A549 (cell line): ENCODE measurements around the gene TFAP2E. TPM values are rescaled to one million over a fixed set of nuclear protein-coding genes. Genes with fewer than 3 reads are reported as not detected.

Source experiments
- ATAC-seq, 2 experiments: fragments of 200-7000 bp in 1 of 2; fragments of >200 bp in 1 of 2; cut with Nextera tagmentation in 1 of 2; cut with Tn5 transposase in 1 of 2; 3 replicates each; pipeline versions ENCODE4 v1.8.0 to v1.9.1; 2018 to 2020; ENCODE audit warnings: mild to moderate bottlenecking in 1 of 2, moderate library complexity in 1 of 2
- CTCF ChIA-PET: fragments of 300-600 bp; sonication (Branson Sonifier 250); formaldehyde crosslinking; extraction: SDS; loops from one replicate; lab custom pipeline; 2021; ENCODE audit warnings: antibody characterized with exemption, inconsistent platforms; lab: Yijun Ruan, JAX
- POLR2A ChIA-PET: fragments of 350-600 bp; formaldehyde crosslinking; extraction: SDS; loops from one replicate; lab custom pipeline; 2021; ENCODE audit warnings: antibody characterized with exemption, inconsistent platforms; lab: Yijun Ruan, JAX
- DNase-seq, 2 experiments: peaks; one replicate each; pipeline versions ENCODE4 v3.0.0 to v3.0.0-alpha.2; 2011 to 2016; ENCODE audit warnings: low read depth in 1 of 2, low spot score in 1 of 2
- FAIRE-seq: peaks from 2 replicates; lab custom pipeline; 2011; peaks lifted over from hg19 to GRCh38; lab: Jason Lieb, UNC
- H3K27ac ChIP-seq, 2 experiments: fragments of >200 bp; sonication (Bioruptor Twin); formaldehyde crosslinking; 3 replicates each; pipeline ENCODE4 v1.5.1; 2016 to 2017
- H3K4me1 ChIP-seq: fragments of >200 bp; sonication (Bioruptor Twin); formaldehyde crosslinking; 3 replicates; pipeline ENCODE4 v1.6.1; 2016
- H3K4me2 ChIP-seq: fragments of >200 bp; sonication (Bioruptor Twin); formaldehyde crosslinking; 3 replicates; pipeline ENCODE4 v1.6.1; 2016
- H3K4me3 ChIP-seq: fragments of >200 bp; sonication (Bioruptor Twin); formaldehyde crosslinking; 3 replicates; pipeline ENCODE4 v1.5.1; 2016
- H3K9me3 ChIP-seq: fragments of >200 bp; sonication (Bioruptor Twin); formaldehyde crosslinking; 3 replicates; pipeline ENCODE4 v1.6.1; 2016
- NFE2L2 ChIP-seq: fragments of 150-350 bp; conservative IDR thresholded peaks from 2 replicates; pipeline ENCODE4 v1.6.1; 2014; ENCODE audit warnings: low read length
- ZSCAN20 ChIP-seq: fragments of 250-450 bp; sonication (Bioruptor Pico); IDR thresholded peaks from 2 replicates; pipeline ENCODE4 v1.8.0; 2022; ENCODE audit warnings: mild to moderate bottlenecking, moderate library complexity
- WGBS: methylation state at CpG from one replicate; pipeline ENCODE4 v1.1.6; 2017; ENCODE audit errors: missing lambda C conversion rate; 5-methylcytosine and 5-hydroxymethylcytosine counted together
- polyA plus RNA-seq, 4 experiments: library from polyadenylated mRNA; depleted of rRNA in 3 of 4; stranded (reverse); fragments of >200 nt; fragmentation: RNase III in 1 of 4; extraction: RNeasy Plus Mini Kit Qiagen cat#74134 plus additional on column Dnase treatment in 1 of 4; gene quantifications; 2 replicates in 3 of 4; 3 replicates in 1 of 4; pipeline ENCODE4 v1.2.3, GENCODE V29; 2011 to 2017

TFAP2E gene
- polyA plus RNA-seq, 2 of the 4 experiments (the other 2 are of a cell fraction), result 0.16 to 0.31 TPM

- DNase-seq (no peak), FAIRE-seq (no peak), ATAC-seq (no peak)
- CTCF ChIA-PET, result interaction anchor here (2.3 kb wide), 1 partner anchor 16 kb away, joined by 5 read pairs; no protein-coding TSS in a partner anchor
- POLR2A ChIA-PET, result no interaction called here
- TF ChIP-seq ZSCAN20 (CRISPR knock-in tag) (no peak), NFE2L2 (no peak)
- Histone ChIP-seq H3K27ac (no peak overlapping the region), H3K4me1 (peaks cover 8% of the 10 kb centered on the region; the same call in 2 of the 3 replicates), H3K4me2 (no peak overlapping the region), H3K4me3 (no peak overlapping the region), H3K9me3 (no peaks in the 10 kb centered on the region)
- WGBS, result 3% methylated on average over 2 of the region's 2 CpGs
Measured at GRCh38 chr1:35644204-35644603, 71.1 kb downstream of the TFAP2E start.

Other genes with a start within 250 kb of the TFAP2E start
- gene KIAA0319L, start 15.9 kb upstream of the TFAP2E start, polyA plus RNA-seq (2011; rRNA removed), result 36.9 and 41.9 TPM in 2 replicates
- 18.2 to 19.3 TPM (median 18.8 TPM) in 3 replicates for gene KIAA0319L, start 15.9 kb upstream of the TFAP2E start, polyA plus RNA-seq (2017; fragmentation: RNase III; extraction: RNeasy Plus Mini Kit Qiagen cat#74134 plus additional on column Dnase treatment)
- 7.0 and 8.0 TPM in 2 replicates for gene NCDN, start 15.5 kb upstream of the TFAP2E start, polyA plus RNA-seq (2011; rRNA removed)
- 15.7 to 17.0 TPM (median 16.8 TPM) in 3 replicates for gene NCDN, start 15.5 kb upstream of the TFAP2E start, polyA plus RNA-seq (2017; fragmentation: RNase III; extraction: RNeasy Plus Mini Kit Qiagen cat#74134 plus additional on column Dnase treatment)
- 88.3 and 89.7 TPM in 2 replicates for gene PSMB2, start 68.2 kb downstream of the TFAP2E start, polyA plus RNA-seq (2011; rRNA removed)
- gene PSMB2, start 68.2 kb downstream of the TFAP2E start, polyA plus RNA-seq (2017; fragmentation: RNase III; extraction: RNeasy Plus Mini Kit Qiagen cat#74134 plus additional on column Dnase treatment), result 79.3 to 87.3 TPM (median 84.6 TPM) in 3 replicates
- gene C1orf216, start 145.6 kb downstream of the TFAP2E start, polyA plus RNA-seq (2011; rRNA removed), result 12.0 and 12.1 TPM in 2 replicates
- 14.7 to 18.0 TPM (median 17.7 TPM) in 3 replicates for gene C1orf216, start 145.6 kb downstream of the TFAP2E start, polyA plus RNA-seq (2017; fragmentation: RNase III; extraction: RNeasy Plus Mini Kit Qiagen cat#74134 plus additional on column Dnase treatment)
- gene CLSPN, start 196.7 kb downstream of the TFAP2E start, polyA plus RNA-seq (2011; rRNA removed), result 13.6 and 17.5 TPM in 2 replicates
- 17.5 to 19.0 TPM (median 18.4 TPM) in 3 replicates for gene CLSPN, start 196.7 kb downstream of the TFAP2E start, polyA plus RNA-seq (2017; fragmentation: RNase III; extraction: RNeasy Plus Mini Kit Qiagen cat#74134 plus additional on column Dnase treatment)
- gene AGO4, start 234.7 kb downstream of the TFAP2E start, polyA plus RNA-seq (2011; rRNA removed), result 4.7 and 6.9 TPM in 2 replicates
- gene AGO4, start 234.7 kb downstream of the TFAP2E start, polyA plus RNA-seq (2017; fragmentation: RNase III; extraction: RNeasy Plus Mini Kit Qiagen cat#74134 plus additional on column Dnase treatment), result 2.2 to 4.1 TPM (median 3.1 TPM) in 3 replicates